Activated T-cell treated with anti-CD3 and anti-CD28 coated beads, Interleukin-2, amount 50 U/mL, for 24 hours (primary cell): ENCODE measurements around the gene UGGT2.

Experiments
- DNase-seq: peaks from one replicate; pipeline ENCODE4 v3.0.0-alpha.2; 2020
- H3K27ac Mint-ChIP-seq: 2 replicates; pipeline ENCODE4 v1.8.0; 2020; ENCODE audit warnings: mild to moderate bottlenecking, mixed read lengths
- H3K27me3 Mint-ChIP-seq: 2 replicates; pipeline ENCODE4 v1.8.0; 2020; ENCODE audit warnings: mixed read lengths
- H3K36me3 Mint-ChIP-seq: 2 replicates; pipeline ENCODE4 v1.8.0; 2020; ENCODE audit warnings: low read depth, mixed read lengths
- H3K4me1 Mint-ChIP-seq: 2 replicates; pipeline ENCODE4 v1.8.0; 2020; ENCODE audit warnings: low read depth, mixed read lengths
- H3K4me3 Mint-ChIP-seq: 2 replicates; pipeline ENCODE4 v1.8.0; 2020; ENCODE audit warnings: mild to moderate bottlenecking, moderate library complexity, mixed read lengths
- H3K9me3 Mint-ChIP-seq: 2 replicates; pipeline ENCODE4 v1.8.0; 2020; ENCODE audit warnings: mixed read lengths

Gene UGGT2, protein sequence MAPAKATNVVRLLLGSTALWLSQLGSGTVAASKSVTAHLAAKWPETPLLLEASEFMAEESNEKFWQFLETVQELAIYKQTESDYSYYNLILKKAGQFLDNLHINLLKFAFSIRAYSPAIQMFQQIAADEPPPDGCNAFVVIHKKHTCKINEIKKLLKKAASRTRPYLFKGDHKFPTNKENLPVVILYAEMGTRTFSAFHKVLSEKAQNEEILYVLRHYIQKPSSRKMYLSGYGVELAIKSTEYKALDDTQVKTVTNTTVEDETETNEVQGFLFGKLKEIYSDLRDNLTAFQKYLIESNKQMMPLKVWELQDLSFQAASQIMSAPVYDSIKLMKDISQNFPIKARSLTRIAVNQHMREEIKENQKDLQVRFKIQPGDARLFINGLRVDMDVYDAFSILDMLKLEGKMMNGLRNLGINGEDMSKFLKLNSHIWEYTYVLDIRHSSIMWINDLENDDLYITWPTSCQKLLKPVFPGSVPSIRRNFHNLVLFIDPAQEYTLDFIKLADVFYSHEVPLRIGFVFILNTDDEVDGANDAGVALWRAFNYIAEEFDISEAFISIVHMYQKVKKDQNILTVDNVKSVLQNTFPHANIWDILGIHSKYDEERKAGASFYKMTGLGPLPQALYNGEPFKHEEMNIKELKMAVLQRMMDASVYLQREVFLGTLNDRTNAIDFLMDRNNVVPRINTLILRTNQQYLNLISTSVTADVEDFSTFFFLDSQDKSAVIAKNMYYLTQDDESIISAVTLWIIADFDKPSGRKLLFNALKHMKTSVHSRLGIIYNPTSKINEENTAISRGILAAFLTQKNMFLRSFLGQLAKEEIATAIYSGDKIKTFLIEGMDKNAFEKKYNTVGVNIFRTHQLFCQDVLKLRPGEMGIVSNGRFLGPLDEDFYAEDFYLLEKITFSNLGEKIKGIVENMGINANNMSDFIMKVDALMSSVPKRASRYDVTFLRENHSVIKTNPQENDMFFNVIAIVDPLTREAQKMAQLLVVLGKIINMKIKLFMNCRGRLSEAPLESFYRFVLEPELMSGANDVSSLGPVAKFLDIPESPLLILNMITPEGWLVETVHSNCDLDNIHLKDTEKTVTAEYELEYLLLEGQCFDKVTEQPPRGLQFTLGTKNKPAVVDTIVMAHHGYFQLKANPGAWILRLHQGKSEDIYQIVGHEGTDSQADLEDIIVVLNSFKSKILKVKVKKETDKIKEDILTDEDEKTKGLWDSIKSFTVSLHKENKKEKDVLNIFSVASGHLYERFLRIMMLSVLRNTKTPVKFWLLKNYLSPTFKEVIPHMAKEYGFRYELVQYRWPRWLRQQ (N-terminal part only)

DNA sequence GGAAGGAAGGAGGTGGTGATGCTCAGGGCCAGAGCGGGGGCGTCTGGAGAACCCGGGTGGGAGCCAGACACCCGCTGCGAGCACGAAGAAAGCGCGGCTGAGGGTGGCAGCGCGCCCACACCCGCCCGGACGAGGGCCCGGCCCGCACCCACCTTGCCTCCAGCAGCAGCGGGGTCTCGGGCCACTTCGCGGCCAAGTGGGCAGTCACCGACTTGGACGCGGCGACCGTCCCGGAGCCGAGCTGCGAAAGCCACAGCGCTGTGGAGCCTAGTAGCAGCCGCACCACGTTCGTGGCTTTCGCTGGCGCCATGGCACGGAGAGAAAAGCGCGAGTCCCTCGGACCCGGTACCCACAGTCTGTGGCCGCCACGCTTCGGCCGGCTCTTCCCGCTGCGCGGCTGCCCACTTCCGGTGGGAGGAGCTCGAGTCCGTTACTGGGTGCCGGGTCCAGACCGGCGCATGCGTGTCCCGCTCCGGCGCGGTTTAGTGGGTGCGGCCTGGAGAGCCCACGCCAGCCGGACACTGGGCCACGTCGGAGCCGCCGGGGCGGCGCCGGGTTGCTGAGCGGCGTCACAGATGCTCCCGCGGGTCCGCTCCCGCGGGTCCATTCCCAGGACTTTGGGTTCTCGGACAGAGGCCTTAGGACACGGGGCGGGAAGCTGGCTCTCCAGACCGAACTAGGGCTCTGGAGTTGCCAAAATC is at the start of gene UGGT2:
UGGT2 (minus strand) TSS at position 399 of the 701 bp plus-strand sequence; CDS start at position 310, 89 bp downstream.
- Mint-ChIP-seq H3K4me1 (peaks cover 8% of the 10 kb centered on the region), H3K27ac (no peak within 1 kb of the TSS)
- DNase-seq = no peak

DNA sequence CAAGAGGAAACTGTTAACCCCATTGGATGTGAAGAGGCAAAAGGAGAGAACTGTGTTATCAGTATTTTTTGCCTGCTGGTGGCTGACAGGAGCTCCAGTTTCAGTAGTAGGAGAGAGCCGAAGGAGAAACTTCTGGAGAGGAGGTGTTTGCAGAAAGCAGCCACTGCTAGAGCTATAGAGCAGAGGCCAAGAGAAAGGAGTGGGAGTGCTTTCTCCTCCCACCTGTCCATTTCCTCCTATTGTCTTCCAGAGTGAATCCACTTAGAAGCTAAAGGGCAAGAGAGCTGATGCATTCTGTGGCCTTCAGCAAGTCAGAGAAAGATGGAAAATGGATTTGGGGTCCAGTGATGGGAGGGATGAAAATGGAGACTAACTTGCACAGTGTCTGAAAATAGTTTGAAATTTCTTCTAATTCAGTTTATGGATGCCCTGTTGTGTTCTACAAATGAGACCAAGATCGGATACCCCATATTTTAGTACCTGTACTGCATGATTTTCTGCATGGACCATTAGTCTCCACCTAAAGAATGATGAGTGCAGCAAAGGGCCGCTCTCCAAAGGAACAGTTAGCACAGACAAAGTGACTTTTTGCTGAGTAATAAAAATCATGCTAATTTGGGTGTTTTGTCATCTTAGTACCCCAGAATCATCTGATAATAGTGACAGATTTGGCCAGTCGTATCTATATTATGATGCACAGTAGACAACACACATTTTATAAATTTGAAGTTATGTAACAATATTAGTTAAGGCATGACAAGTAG is 47.4 kb upstream of the UGGT2 start:
- Mint-ChIP-seq H3K4me3 (no peak overlapping the region), H3K27ac (no peak overlapping the region), H3K9me3 (no peaks in the 10 kb centered on the region), H3K4me1 (no peaks in the 10 kb centered on the region), H3K27me3 (no peaks in the 10 kb centered on the region), H3K36me3 (no peaks in the 10 kb centered on the region)
- DNase-seq = no peak

More for the DNA sequence above, at the start of gene UGGT2:
- Mint-ChIP-seq H3K9me3 (peaks cover 9% of the 10 kb centered on the region), H3K4me3 (peak within 1 kb of the TSS; percentile 39), H3K36me3 (no peaks in the 10 kb centered on the region), H3K27me3 (peaks cover 60% of the 10 kb centered on the region)

DNA sequence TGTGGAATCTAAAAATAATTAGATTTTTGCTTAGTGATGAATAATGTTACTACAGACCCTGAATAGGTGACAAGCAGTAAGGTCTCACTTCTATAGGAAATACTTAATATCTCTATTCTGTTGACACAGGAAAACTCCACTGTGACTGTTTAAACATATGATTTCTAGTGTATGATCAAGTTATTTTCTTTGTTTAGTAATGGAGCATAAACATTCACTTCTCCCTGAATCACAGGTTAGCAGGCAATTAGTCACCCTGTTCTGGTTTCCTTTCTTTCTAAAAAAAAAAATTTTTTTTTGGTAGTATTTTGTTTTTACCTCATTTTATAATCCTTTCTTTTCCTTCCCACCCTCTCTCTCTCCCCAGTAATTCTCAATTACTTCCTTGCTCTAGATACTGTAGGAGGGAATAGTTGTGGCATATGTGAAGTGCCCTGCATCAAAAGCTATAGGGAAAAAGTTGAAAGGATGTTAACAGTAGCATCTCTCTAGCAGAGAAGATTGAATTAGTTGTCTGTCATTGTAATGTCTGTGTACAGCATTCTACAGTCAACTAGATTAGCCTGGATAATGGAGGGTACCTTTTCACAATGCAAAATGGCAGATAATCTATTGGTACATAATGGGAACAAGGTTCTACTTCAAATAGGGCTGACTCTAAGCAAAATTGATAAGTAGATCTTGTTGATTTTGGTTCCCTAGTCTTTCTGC is 40.2 kb upstream of the UGGT2 start:
- no peak for DNase-seq
- Mint-ChIP-seq H3K27ac (no peak overlapping the region), H3K4me1 (peaks cover 6% of the 10 kb centered on the region), H3K36me3 (no peaks in the 10 kb centered on the region), H3K4me3 (no peak overlapping the region), H3K9me3 (no peaks in the 10 kb centered on the region), H3K27me3 (peaks cover 50% of the 10 kb centered on the region)

DNA sequence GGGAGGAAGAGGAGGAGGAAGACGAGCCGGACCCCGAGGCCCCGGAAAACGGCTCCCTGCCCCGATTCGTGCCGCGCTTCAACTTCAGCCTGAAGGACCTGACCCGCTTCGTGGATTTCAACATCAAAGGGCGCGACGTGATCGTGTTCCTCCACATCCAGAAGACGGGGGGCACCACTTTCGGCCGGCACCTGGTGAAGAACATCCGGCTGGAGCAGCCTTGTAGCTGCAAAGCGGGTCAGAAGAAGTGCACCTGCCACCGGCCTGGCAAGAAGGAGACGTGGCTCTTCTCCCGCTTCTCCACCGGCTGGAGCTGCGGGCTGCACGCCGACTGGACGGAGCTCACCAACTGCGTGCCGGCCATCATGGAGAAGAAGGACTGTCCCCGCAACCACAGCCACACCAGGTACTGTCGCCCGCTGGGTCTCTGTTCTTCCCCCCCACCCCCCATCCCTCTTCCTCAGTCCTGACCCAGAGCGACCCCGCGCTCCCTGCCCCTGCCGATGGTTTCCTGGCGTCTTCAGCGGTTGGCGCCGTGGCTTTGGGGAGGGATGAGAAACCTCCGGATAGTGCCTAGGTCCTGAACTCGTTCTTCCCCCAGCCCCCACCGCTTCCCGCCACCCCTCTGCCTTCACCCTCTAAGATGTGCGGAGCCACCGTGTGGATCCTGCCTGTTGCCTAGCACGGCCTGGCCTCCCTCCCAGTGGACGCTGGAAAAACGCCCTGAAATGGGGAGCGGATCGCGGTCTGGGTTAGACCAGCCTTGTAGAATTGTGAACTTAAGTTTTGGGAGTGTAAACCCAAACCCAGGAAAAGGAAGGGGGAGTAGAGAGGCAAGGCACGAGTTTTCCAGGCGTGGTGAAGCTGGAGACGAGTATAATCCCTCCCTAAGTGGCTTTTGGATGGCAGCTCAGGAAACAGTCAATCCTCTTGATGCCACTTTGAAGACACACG is 38.2 kb upstream of the UGGT2 start:
- peaks cover 64% of the 10 kb centered on the region for H3K27me3 Mint-ChIP-seq
- DNase-seq = peak; percentile 27
- H3K4me1 Mint-ChIP-seq = peaks cover 6% of the 10 kb centered on the region
- H3K27ac Mint-ChIP-seq = no peak overlapping the region
- H3K36me3 Mint-ChIP-seq = no peaks in the 10 kb centered on the region
- no peaks in the 10 kb centered on the region for H3K9me3 Mint-ChIP-seq
- H3K4me3 Mint-ChIP-seq = no peak overlapping the region

DNA sequence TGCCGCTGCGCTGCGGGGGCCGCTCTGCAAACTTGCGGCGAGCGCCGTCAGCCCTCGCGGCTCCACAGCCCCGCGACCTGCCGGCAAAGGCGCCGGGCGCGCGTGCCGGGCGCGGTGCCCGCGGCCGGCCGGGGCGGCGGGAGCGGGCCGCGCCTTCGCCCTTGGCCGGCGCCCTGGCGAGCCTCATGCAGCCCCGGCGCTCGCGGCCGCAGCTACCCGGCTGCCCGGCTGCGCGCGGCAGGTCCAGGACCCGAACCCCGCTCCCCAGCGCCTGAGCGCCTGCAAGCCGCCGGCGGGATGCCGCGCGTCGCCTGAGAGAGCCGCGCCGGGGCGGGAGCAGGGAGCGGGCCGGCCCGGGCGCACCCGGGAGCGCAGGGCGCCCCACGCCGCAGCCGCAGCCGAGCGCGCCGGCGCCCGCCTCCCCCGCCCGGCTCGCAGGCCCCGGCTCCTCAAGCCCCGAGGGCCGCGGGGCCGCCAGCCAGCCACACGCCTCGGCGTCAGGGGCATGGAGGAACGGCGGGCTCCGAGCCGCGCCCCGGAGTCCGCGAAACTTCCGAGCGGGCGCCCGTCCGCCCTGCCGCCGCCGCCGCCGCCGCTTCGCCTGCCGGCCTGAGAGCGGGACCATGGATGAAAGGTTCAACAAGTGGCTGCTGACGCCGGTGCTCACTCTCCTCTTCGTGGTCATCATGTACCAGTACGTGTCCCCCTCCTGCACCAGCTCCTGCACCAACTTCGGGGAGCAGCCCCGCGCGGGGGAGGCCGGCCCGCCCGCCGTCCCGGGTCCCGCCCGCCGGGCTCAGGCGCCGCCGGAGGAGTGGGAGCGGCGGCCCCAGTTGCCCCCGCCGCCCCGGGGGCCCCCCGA is 37.3 kb upstream of the UGGT2 start:
- Mint-ChIP-seq H3K4me1 (peaks cover 6% of the 10 kb centered on the region), H3K27ac (no peak overlapping the region), H3K9me3 (no peaks in the 10 kb centered on the region), H3K27me3 (peaks cover 64% of the 10 kb centered on the region), H3K4me3 (no peak overlapping the region), H3K36me3 (no peaks in the 10 kb centered on the region)
- DNase-seq = no peak

DNA sequence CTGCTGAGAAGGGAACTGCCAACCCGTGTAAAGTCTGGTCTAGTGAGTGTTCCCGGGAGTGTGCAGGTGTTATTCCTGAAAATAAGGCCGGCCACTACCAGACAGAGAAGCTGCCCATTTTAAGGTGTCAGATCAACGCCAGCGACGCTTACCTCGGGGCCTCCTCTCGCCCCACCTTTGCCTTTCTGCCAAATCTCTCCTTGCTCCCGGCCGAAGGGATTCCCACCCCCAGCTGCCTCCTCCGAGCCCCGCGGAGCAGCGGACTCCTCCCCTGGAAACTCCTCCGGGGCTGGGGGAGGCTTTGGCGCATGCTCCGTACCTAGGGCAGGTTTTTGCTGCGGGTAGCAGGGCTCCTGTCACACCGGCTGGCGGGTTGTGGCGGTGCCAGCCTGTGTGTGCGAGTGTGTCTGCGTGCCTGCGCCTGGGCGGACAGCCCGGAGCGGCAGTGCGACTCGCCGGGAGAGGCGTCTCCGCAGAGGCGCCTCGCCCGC is 36.6 kb upstream of the UGGT2 start, which contains the start of gene HS6ST3:
HS6ST3 (plus strand) TSS at position 359 of the 491 bp plus-strand sequence.
- DNase-seq = peak; percentile 29
- no peaks in the 10 kb centered on the region for H3K9me3 Mint-ChIP-seq
- H3K27ac Mint-ChIP-seq = no peak within 1 kb of the TSS
- H3K27me3 Mint-ChIP-seq = peaks cover 63% of the 10 kb centered on the region
- H3K4me1 Mint-ChIP-seq = peaks cover 6% of the 10 kb centered on the region
- H3K4me3 Mint-ChIP-seq = no peak within 1 kb of the TSS
- H3K36me3 Mint-ChIP-seq = no peaks in the 10 kb centered on the region

DNA sequence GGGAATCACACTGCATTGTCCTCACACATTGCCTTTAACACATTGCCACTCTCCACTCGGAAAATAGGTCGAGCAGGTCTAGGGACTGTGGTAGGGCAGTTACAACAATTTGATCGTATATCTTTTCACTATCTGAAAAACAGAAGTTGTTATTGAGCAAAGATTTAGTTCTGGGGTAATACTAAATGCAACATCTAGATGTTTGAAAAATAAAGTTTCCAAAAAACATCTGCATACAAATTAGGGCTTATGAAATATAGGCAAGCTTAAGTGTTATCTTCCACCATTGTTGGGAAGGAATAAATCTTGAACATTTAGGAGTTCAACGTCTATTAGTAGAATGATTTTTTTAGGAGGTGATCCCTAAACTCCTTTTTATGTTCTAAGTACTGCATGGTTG is 35.9 kb upstream of the UGGT2 start:
- peaks cover 60% of the 10 kb centered on the region for H3K27me3 Mint-ChIP-seq
- no peak overlapping the region for H3K4me3 Mint-ChIP-seq
- peaks cover 6% of the 10 kb centered on the region for H3K4me1 Mint-ChIP-seq
- no peaks in the 10 kb centered on the region for H3K9me3 Mint-ChIP-seq
- H3K27ac Mint-ChIP-seq = no peak overlapping the region
- H3K36me3 Mint-ChIP-seq = no peaks in the 10 kb centered on the region
- no peak for DNase-seq

DNA sequence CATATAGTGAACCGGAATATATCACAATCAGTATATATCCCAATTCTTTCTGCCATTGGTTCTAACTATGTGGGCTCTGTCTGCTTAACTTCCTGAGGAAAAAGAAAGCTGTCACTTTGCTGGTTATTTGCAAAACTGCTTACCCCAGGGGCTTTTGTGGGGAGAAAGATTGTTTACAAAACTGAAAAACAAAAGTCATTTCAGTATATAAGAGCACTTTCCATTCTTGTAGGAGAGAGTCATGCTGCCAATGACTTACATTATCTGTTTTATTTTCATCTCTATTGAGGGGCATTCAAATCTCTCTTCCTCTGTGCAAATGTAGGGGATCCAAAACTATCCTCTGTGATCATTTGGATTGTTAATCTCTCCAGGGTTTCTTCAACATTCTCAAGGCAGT is 33.5 kb upstream of the UGGT2 start:
- no peak for DNase-seq
- Mint-ChIP-seq H3K36me3 (no peaks in the 10 kb centered on the region), H3K4me3 (no peak overlapping the region), H3K27me3 (peaks cover 39% of the 10 kb centered on the region), H3K4me1 (peaks cover 5% of the 10 kb centered on the region), H3K9me3 (no peaks in the 10 kb centered on the region), H3K27ac (no peak overlapping the region)

DNA sequence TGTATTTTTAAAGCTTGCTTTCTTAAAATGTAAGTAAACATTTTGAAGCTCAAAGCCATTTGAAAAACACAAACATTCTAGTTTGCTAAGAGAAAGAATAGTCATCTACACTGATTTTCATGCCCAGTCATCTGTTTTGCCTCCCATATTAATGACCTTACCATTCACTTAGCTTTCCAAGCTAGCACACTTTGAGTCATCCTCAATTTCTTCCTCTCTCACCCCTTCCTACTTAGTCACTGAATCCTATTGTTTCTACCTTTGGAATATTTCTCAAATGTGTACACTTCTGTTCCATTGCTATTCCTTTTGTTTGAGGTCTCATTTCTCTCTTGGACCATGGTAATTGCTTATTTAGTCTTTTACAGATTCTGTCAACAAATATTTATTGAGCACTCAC is 29.4 kb upstream of the UGGT2 start:
- no peaks in the 10 kb centered on the region for H3K4me1 Mint-ChIP-seq
- no peaks in the 10 kb centered on the region for H3K36me3 Mint-ChIP-seq
- peaks cover 12% of the 10 kb centered on the region for H3K27me3 Mint-ChIP-seq
- DNase-seq = no peak
- no peak overlapping the region for H3K27ac Mint-ChIP-seq
- no peaks in the 10 kb centered on the region for H3K9me3 Mint-ChIP-seq
- no peak overlapping the region for H3K4me3 Mint-ChIP-seq

DNA sequence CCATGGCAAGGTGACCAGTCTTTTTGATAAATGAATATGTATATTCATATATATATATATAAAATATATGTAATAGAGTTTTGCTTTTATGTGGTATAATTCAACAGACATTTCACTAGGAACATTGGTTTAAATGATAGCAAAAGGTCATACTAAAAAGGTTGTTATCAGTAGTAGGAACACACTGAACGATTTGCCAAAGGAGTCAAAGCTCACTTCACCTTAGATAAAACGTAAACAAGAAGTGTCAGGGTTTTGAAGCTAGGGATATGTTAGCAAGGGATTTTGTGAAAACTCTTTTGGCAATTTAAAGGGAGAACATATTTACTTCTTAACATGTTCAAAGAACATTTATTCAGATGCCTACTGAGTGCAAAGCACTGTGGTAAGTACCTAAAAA is 28.7 kb upstream of the UGGT2 start:
- H3K27ac Mint-ChIP-seq = no peak overlapping the region
- no peaks in the 10 kb centered on the region for H3K36me3 Mint-ChIP-seq
- no peaks in the 10 kb centered on the region for H3K4me1 Mint-ChIP-seq
- H3K4me3 Mint-ChIP-seq = no peak overlapping the region
- H3K9me3 Mint-ChIP-seq = no peaks in the 10 kb centered on the region
- DNase-seq = no peak
- H3K27me3 Mint-ChIP-seq = peaks cover 6% of the 10 kb centered on the region

DNA sequence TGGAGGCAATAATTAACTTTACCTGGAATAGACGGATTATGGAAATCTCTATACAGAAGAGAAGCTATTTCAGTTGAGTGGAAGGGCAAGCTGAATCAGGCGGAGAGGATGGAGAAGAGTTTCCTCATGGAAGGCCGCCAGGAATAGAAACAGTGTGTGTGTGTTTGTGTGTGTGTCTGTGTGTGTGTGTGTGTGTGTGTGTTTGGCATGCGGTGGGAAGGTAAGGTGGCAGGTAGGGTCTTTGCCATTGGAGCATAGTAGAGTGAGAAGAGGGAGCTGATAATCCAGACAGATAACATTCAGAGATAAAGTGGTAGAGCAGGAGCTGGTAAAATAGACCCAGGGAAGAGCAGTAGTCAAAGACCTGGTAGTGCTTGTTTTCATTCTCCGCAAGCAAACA is 27.5 kb upstream of the UGGT2 start:
- Mint-ChIP-seq H3K9me3 (peaks cover 3% of the 10 kb centered on the region), H3K4me1 (no peaks in the 10 kb centered on the region), H3K36me3 (no peaks in the 10 kb centered on the region), H3K4me3 (no peak overlapping the region), H3K27ac (no peak overlapping the region), H3K27me3 (peaks cover 2% of the 10 kb centered on the region)
- DNase-seq = no peak
